K562 (cell line): Measurements from ENCODE around the gene TSC22D3. TPM values are rescaled to one million over a fixed set of nuclear protein-coding genes. Genes with fewer than 3 reads are reported as not detected.
A peak's percentile ranks its signal among the peaks of the same experiment; 100 is the strongest.

ENCODE experiments used
- ATAC-seq: fragments of 200-7000 bp; cut with Tn5 transposase; 3 replicates; pipeline ENCODE4 v1.9.1; 2020; ENCODE audit warnings: moderate library complexity
- BruUV-seq: library from RNA; stranded (reverse); fragments of 400-500 nt; replicated peaks from 2 replicates; lab custom pipeline; 2021; lab: Mats Ljungman, UMichigan
- CTCF ChIA-PET: fragments of 300-600 bp; formaldehyde crosslinking; extraction: SDS; loops from one replicate; lab custom pipeline; 2021; ENCODE audit warnings: low intra/inter-chr PET ratio; lab: Yijun Ruan, JAX
- POLR2A ChIA-PET: fragments of 300-600, 350-650 bp; sonication (Branson Sonifier 250); formaldehyde crosslinking; extraction: SDS; loops from one replicate; lab custom pipeline; 2021; ENCODE audit warnings: antibody characterized with exemption, inconsistent platforms; lab: Yijun Ruan, JAX
- DNase-seq, 4 experiments: peaks; one replicate each; pipeline versions ENCODE4 v3.0.0 to v3.0.0-alpha.2; 2011 to 2018; ENCODE audit warnings: low spot score in 3 of 4, mixed read lengths in 3 of 4; ENCODE audit errors: extremely low read depth in 1 of 4
- FAIRE-seq: peaks from 2 replicates; lab custom pipeline; 2011; peaks lifted over from hg19 to GRCh38; lab: Jason Lieb, UNC
- H2AFZ ChIP-seq: 2 replicates; pipeline ENCODE4 v1.6.0; 2011; ENCODE audit warnings: low read depth, low read length, control low read depth, inconsistent platforms
- H3K27ac ChIP-seq: fragments of 200-600 bp; 3 replicates; pipeline ENCODE4 v1.8.0; 2011; ENCODE audit warnings: low read depth, mild to moderate bottlenecking, control low read depth, inconsistent platforms, low read length, moderate library complexity, mixed read lengths; ENCODE audit errors: extremely low read depth
- H3K27me3 ChIP-seq, 2 experiments: fragments of 300-600 bp in 1 of 2; 2 replicates in 1 of 2; 3 replicates in 1 of 2; pipeline versions ENCODE4 v1.6.0 to v1.8.0; 2011; ENCODE audit warnings: inconsistent platforms in 2 of 2, low read length in 2 of 2, mild to moderate bottlenecking in 1 of 2, mixed read lengths in 1 of 2, moderate library complexity in 1 of 2; ENCODE audit not compliant: control insufficient read depth in 2 of 2, insufficient read depth in 2 of 2
- H3K36me3 ChIP-seq: fragments of 300-600 bp; 3 replicates; pipeline ENCODE4 v1.8.0; 2011; ENCODE audit warnings: mild to moderate bottlenecking, low read length, inconsistent platforms; ENCODE audit not compliant: control insufficient read depth, insufficient read depth
- H3K4me1 ChIP-seq, 2 experiments: fragments of 200-600 bp in 1 of 2; replicated peaks in 1 of 2; 2 replicates in 1 of 2; 3 replicates in 1 of 2; pipeline versions ENCODE4 v1.5.1 to v1.8.0; 2011; ENCODE audit warnings: inconsistent platforms in 2 of 2, low read length in 2 of 2, mild to moderate bottlenecking in 1 of 2, mixed read lengths in 1 of 2, moderate library complexity in 1 of 2; ENCODE audit not compliant: control insufficient read depth in 2 of 2, insufficient read depth in 2 of 2
- H3K4me2 ChIP-seq: 2 replicates; pipeline ENCODE4 v1.6.1; 2011; ENCODE audit warnings: low read length, control low read depth, inconsistent platforms, mixed read lengths; ENCODE audit not compliant: insufficient read depth
- H3K4me3 ChIP-seq: fragments of 200-600 bp; sonication (generic), shearing (Covaris generic); 2 replicates; pipeline ENCODE4 v1.5.1; 2016; ENCODE audit warnings: control low read depth, inconsistent platforms
- H3K79me2 ChIP-seq: fragments of 200-600 bp; 3 replicates; pipeline ENCODE4 v1.8.0; 2011; ENCODE audit warnings: low read length, inconsistent platforms; ENCODE audit not compliant: control insufficient read depth, insufficient read depth
- H3K9ac ChIP-seq, 2 experiments: 2 replicates each; pipeline versions ENCODE4 v1.6.0 to v1.6.1; 2011; ENCODE audit warnings: low read depth in 2 of 2, low read length in 2 of 2, control low read depth in 1 of 2, inconsistent platforms in 1 of 2, mild to moderate bottlenecking in 1 of 2, mixed read lengths in 1 of 2; ENCODE audit not compliant: insufficient read depth in 1 of 2
- H3K9me1 ChIP-seq: one replicate; pipeline ENCODE4 v1.6.0; 2011; ENCODE audit warnings: inconsistent platforms, mild to moderate bottlenecking, low read length, moderate library complexity; ENCODE audit not compliant: control insufficient read depth, insufficient read depth
- H3K9me3 ChIP-seq: replicated peaks from 2 replicates; pipeline ENCODE4 v1.5.1; 2011; ENCODE audit warnings: low read depth, low read length, inconsistent platforms; ENCODE audit not compliant: control insufficient read depth, insufficient read depth
- H4K20me1 ChIP-seq: replicated peaks from 2 replicates; pipeline ENCODE4 v1.6.1; 2011; ENCODE audit warnings: low read length, inconsistent platforms, mixed read lengths; ENCODE audit not compliant: control insufficient read depth, insufficient read depth
- ATF4 ChIP-seq: fragments of 450-650 bp; formaldehyde crosslinking; IDR thresholded peaks from 2 replicates; pipeline ENCODE4 v1.4.0; 2022; ENCODE audit warnings: mild to moderate bottlenecking, moderate library complexity
- CBFA2T2 ChIP-seq: fragments of 450-650 bp; conservative IDR thresholded peaks from 2 replicates; pipeline ENCODE4 v1.6.1; 2017; ENCODE audit warnings: mild to moderate bottlenecking
- CTCF ChIP-seq, 3 experiments: IDR thresholded peaks in 2 of 3; conservative IDR thresholded peaks in 1 of 3; 2 replicates each; pipeline ENCODE4 v1.5.1; 2011 to 2012; ENCODE audit warnings: low read length in 3 of 3, mild to moderate bottlenecking in 3 of 3, control low read depth in 2 of 3, improper control_type of control experiment in 1 of 3, inconsistent platforms in 1 of 3, low read depth in 1 of 3, mixed read lengths in 1 of 3, moderate library complexity in 1 of 3; ENCODE audit not compliant: insufficient read depth in 2 of 3
- GATAD2A ChIP-seq: fragments of 450-650 bp; IDR thresholded peaks from 2 replicates; pipeline ENCODE4 v1.6.1; 2017
- NUFIP1 ChIP-seq: fragments of 450-650 bp; IDR thresholded peaks from 2 replicates; pipeline ENCODE4 v1.6.1; 2018; ENCODE audit not compliant: partially characterized antibody
- RBM15 ChIP-seq: fragments of 200-400 bp; formaldehyde crosslinking; IDR thresholded peaks from 2 replicates; pipeline ENCODE4 v1.6.1; 2018; ENCODE audit warnings: mild to moderate bottlenecking, low read length, moderate library complexity; ENCODE audit not compliant: insufficient read depth
- SPI1 ChIP-seq: IDR thresholded peaks from 2 replicates; pipeline ENCODE4 v1.6.1; 2011; ENCODE audit warnings: low read depth, low read length, control low read depth, borderline replicate concordance
- ZNF551 ChIP-seq: fragments of 250-450 bp; sonication (Bioruptor Pico); IDR thresholded peaks from 2 replicates; pipeline ENCODE4 v1.5.0; 2021; ENCODE audit warnings: mild to moderate bottlenecking, moderate library complexity
- WGBS: fragments of 100-300 bp; shearing (Covaris generic); methylation state at CpG from one replicate; pipeline ENCODE4 v1.1.6; 2016; ENCODE audit warnings: low coverage, mixed read lengths; ENCODE audit not compliant: insufficient coverage; ENCODE audit errors: missing lambda C conversion rate; 5-methylcytosine and 5-hydroxymethylcytosine counted together
- in situ Hi-C: fragments of 300-500 bp; cut with MboI; formaldehyde crosslinking; loops from 4 replicates; pipeline ENCODE4 v1.15.0; 2018; ENCODE audit warnings: inconsistent platforms, mixed read lengths
- intact Hi-C: fragments of 100-400 bp; cut with micrococcal nuclease; formaldehyde crosslinking; loops from 2 replicates; pipeline ENCODE4 v1.14.2; 2022
- polyA plus RNA-seq, 8 experiments: library from polyadenylated mRNA; depleted of rRNA in 4 of 8; stranded (reverse) in 5 of 8; unstranded in 3 of 8; fragments of >200 nt; fragmentation: Nextera tagmentation in 2 of 8; fragmentation: Illumina TruSeq in 1 of 8; extraction: Ambion mirVana in 2 of 8; extraction: Trizol in 1 of 8; gene quantifications; 2 replicates each; pipeline versions ENCODE4 v1.2.1 to v1.2.3, GENCODE V29; 2011 to 2014; ENCODE audit warnings: inconsistent platforms in 1 of 8, missing spikeins in 1 of 8
- total RNA-seq, 7 experiments: library from RNA; depleted of rRNA in 6 of 7; stranded (reverse); fragments of >200 nt in 6 of 7; fragmentation: Illumina TruSeq in 2 of 7; extraction: Trizol in 2 of 7; gene quantifications; 2 replicates each; pipeline versions ENCODE4 v1.2.1 to v1.2.3, GENCODE V29; 2011 to 2021; ENCODE audit warnings: low replicate concordance in 1 of 7

The TSC22D3 gene
- total and polyA plus RNA-seq, 9 of the 15 experiments (the other 6 are each of a cell fraction or from before 2014, with no cell fraction given) = 0.48 to 3.0 (median 0.87) TPM

- ATAC-seq (no peak), DNase-seq (no peak), FAIRE-seq (no peak)
- Histone ChIP-seq H3K4me2 (no peak overlapping the region), H2AFZ (peak overlapping the region; percentile 45; the same call in 1 of the 2 replicates), H3K9me1 (no peaks in the 10 kb centered on the region), H3K4me1 (peaks cover 12 to 28% of the 10 kb centered on the region in 2 experiments), H3K79me2 (no peaks in the 10 kb centered on the region), H4K20me1 (no peaks in the 10 kb centered on the region), H3K9ac (no peak overlapping the region), H3K36me3 (no peaks in the 10 kb centered on the region), H3K27me3 (no peaks in the 10 kb centered on the region), H3K4me3 (no peak overlapping the region), H3K9me3 (no peaks in the 10 kb centered on the region), H3K27ac (no peak overlapping the region)
- POLR2A ChIA-PET = interaction anchor here (0.7 to 1.4 kb wide), 2 partner anchors 10 to 48 kb away, joined by 5 to 6 read pairs; no protein-coding TSS in a partner anchor
- CTCF ChIA-PET = no interaction called here
- WGBS = 45% methylated on average over 8 of the region's 9 CpGs
- no peak for TF ChIP-seq RBM15
- TF ChIP-seq SPI1 = peak; percentile 88
- no peak for TF ChIP-seq ZNF551 (CRISPR knock-in tag)
- TF ChIP-seq CBFA2T2 = no peak
- BruUV-seq = no TSS peak
- intact Hi-C loops (no loop called here), in situ Hi-C loops (no loop called here)
Observed at GRCh38 chrX:107721318-107721717, 54.3 kb downstream of the TSC22D3 start.

GRCh38 chrX:107718156-107718621, 57.4 kb downstream of the TSC22D3 start:
- ChIA-PET POLR2A (no interaction called here), CTCF (interaction anchor here (1.1 to 1.8 kb wide), 2 partner anchors 45 to 63 kb away, joined by 3 to 21 read pairs; no protein-coding TSS in a partner anchor)
- no peak overlapping the region for H3K4me3 ChIP-seq
- H3K27ac ChIP-seq = no peak overlapping the region; the same call in 2 of the 3 replicates
- DNase-seq = peak; percentile 68 to 77 (median 73)
- in situ Hi-C loops (no loop called here), intact Hi-C loops (loop anchor here (1.0 to 2.0 kb wide), 2 partner anchors 45 to 59 kb away; partner anchors contain the start of gene NCBP2L)
- H3K79me2 ChIP-seq = no peaks in the 10 kb centered on the region
- H3K9ac ChIP-seq = no peak overlapping the region
- WGBS = 10% methylated on average over 3 of the region's 3 CpGs
- H2AFZ ChIP-seq = peak overlapping the region; percentile 60
- peaks cover 12 to 23% of the 10 kb centered on the region in 2 experiments; a peak in 4 of 5 replicates for H3K4me1 ChIP-seq
- H3K27me3 ChIP-seq = no peaks in the 10 kb centered on the region
- H3K4me2 ChIP-seq = no peak overlapping the region
- BruUV-seq = no TSS peak
- H3K9me3 ChIP-seq = no peaks in the 10 kb centered on the region
- peak; percentile 74 for ATAC-seq
- no peaks in the 10 kb centered on the region for H3K36me3 ChIP-seq
- no peaks in the 10 kb centered on the region for H4K20me1 ChIP-seq
- FAIRE-seq = peak; percentile 69
- H3K9me1 ChIP-seq = no peaks in the 10 kb centered on the region
- peak; percentile 71 to 77 (median 76) for TF ChIP-seq CTCF (IDR thresholded peaks at IDR 0.05 in 2 of 3, conservative IDR thresholded peaks at IDR 0.05 in 1 of 3; ENCODE audit: insufficient read depth in 2 of 3, low read depth in 1 of 3, low read length in 3 of 3)
- TF ChIP-seq ATF4 (CRISPR knock-in tag) = peak; percentile 69
- no peak for TF ChIP-seq NUFIP1
- no peak for TF ChIP-seq GATAD2A
